Measurements from ENCODE around the gene CDK5R1.

Gene CDK5R1

GRCh38 chr17:32461853-32462617 is 24.8 kb upstream of the CDK5R1 start:
- no peaks in the 10 kb centered on the region for H3K27me3 Mint-ChIP-seq (ENCODE audit: low read depth)
- no peaks in the 10 kb centered on the region for H3K9me3 Mint-ChIP-seq
- no peaks in the 10 kb centered on the region for H3K4me1 Mint-ChIP-seq
- peak; percentile 45 to 52 (median 52) for TF ChIP-seq CTCF (IDR thresholded peaks at IDR 0.05; ENCODE audit: unreplicated experiment in 3 of 3)
- no peak overlapping the region for H3K4me3 Mint-ChIP-seq
- H3K27ac Mint-ChIP-seq = peak overlapping the region in 1 of 3 experiments; percentile 68
- peaks cover 70% of the 10 kb centered on the region for H3K36me3 Mint-ChIP-seq (ENCODE audit: low read depth)

- Mint-ChIP-seq H3K27me3 (ENCODE audit: low read depth) (no peaks in the 10 kb centered on the region), H3K4me1 (no peaks in the 10 kb centered on the region), H3K9me3 (no peaks in the 10 kb centered on the region), H3K27ac (peak overlapping the region in 1 of 3 experiments; percentile 83), H3K36me3 (ENCODE audit: low read depth) (peaks cover 69% of the 10 kb centered on the region), H3K4me3 (no peak overlapping the region)
- no peak for TF ChIP-seq CTCF (IDR thresholded peaks at IDR 0.05; ENCODE audit: unreplicated experiment in 3 of 3)
These were observed 23.5 kb upstream of the CDK5R1 start for GRCh38 chr17:32463304-32463703.

- Mint-ChIP-seq H3K27me3 (ENCODE audit: low read depth) (no peaks in the 10 kb centered on the region), H3K4me1 (no peaks in the 10 kb centered on the region), H3K4me3 (no peak overlapping the region), H3K27ac (peak overlapping the region in 2 of 3 experiments; percentile 56 to 83), H3K9me3 (no peaks in the 10 kb centered on the region), H3K36me3 (ENCODE audit: low read depth) (peaks cover 68% of the 10 kb centered on the region)
- TF ChIP-seq CTCF (IDR thresholded peaks at IDR 0.05; ENCODE audit: unreplicated experiment in 3 of 3) = no peak
These were observed 22.4 kb upstream of the CDK5R1 start for GRCh38 chr17:32464374-32464773.

- Mint-ChIP-seq H3K9me3 (no peaks in the 10 kb centered on the region), H3K27me3 (ENCODE audit: low read depth) (no peaks in the 10 kb centered on the region), H3K4me3 (no peak overlapping the region), H3K36me3 (ENCODE audit: low read depth) (peaks cover 66% of the 10 kb centered on the region), H3K4me1 (no peaks in the 10 kb centered on the region), H3K27ac (no peak overlapping the region)
- no peak for TF ChIP-seq CTCF (IDR thresholded peaks at IDR 0.05; ENCODE audit: unreplicated experiment in 3 of 3)
These were observed 18.8 kb upstream of the CDK5R1 start for GRCh38 chr17:32467949-32468348.

- Mint-ChIP-seq H3K9me3 (no peaks in the 10 kb centered on the region), H3K4me1 (no peaks in the 10 kb centered on the region), H3K4me3 (no peak overlapping the region), H3K27ac (no peak overlapping the region), H3K27me3 (ENCODE audit: low read depth) (no peaks in the 10 kb centered on the region), H3K36me3 (ENCODE audit: low read depth) (peaks cover 79% of the 10 kb centered on the region)
- no peak for TF ChIP-seq CTCF (IDR thresholded peaks at IDR 0.05; ENCODE audit: unreplicated experiment in 3 of 3)
These were observed 16.2 kb upstream of the CDK5R1 start for GRCh38 chr17:32470405-32471167.
